DMS79 treated with DMSO at 0.1 percent for 48 hours (cell line): ENCODE data around the gene LHPP.
"Not testable (repeated sequence)": the region's sequence is repeated elsewhere in the genome, so short reads cannot be mapped to it uniquely, and the experiment has no call there.

Experiments used
- DNase-seq: peaks from one replicate; lab custom pipeline; 2025; lab: John Stamatoyannopoulos, UW

LHPP gene

GRCh38 chr10:124461642-124462347 is at the start of gene LHPP:
TSS of gene LHPP (plus strand) at chr10:124461823. CDS start at chr10:124461863, 40 bp downstream.
- peak; percentile 37 for DNase-seq

- no peak for DNase-seq
These were observed 47.5 kb upstream of the LHPP start for GRCh38 chr10:124414076-124414475.

- no peak for DNase-seq
These were observed 46.4 kb upstream of the LHPP start for GRCh38 chr10:124415210-124415609.

- no peak for DNase-seq
These were observed 44.9 kb upstream of the LHPP start for GRCh38 chr10:124416733-124417132.

GRCh38 chr10:124417895-124418725 is 43.5 kb upstream of the LHPP start:
- peak; percentile 9 for DNase-seq

- DNase-seq: peak; percentile 85
These were observed 42.7 kb upstream of the LHPP start, which contains the start of gene OAT for GRCh38 chr10:124418726-124419501. TSS of gene OAT (minus strand) at chr10:124418923. CDS start at chr10:124412171, 6,752 bp downstream.

- DNase-seq: no peak
These were observed 42.0 kb upstream of the LHPP start for GRCh38 chr10:124419635-124420034.

GRCh38 chr10:124420254-124420653 is 41.4 kb upstream of the LHPP start:
- no peak for DNase-seq

GRCh38 chr10:124422742-124423141 is 38.9 kb upstream of the LHPP start:
- no peak for DNase-seq

- DNase-seq: no peak
These were observed 37.8 kb upstream of the LHPP start for GRCh38 chr10:124423813-124424212.

- DNase-seq: no peak
These were observed 36.2 kb upstream of the LHPP start for GRCh38 chr10:124425227-124425962.

- no peak for DNase-seq
These were observed 33.3 kb upstream of the LHPP start for GRCh38 chr10:124428207-124428777.

GRCh38 chr10:124429576-124429975 is 32.0 kb upstream of the LHPP start:
- DNase-seq: no peak

- DNase-seq: no peak
These were observed 31.5 kb upstream of the LHPP start for GRCh38 chr10:124430077-124430476.

- no peak for DNase-seq
These were observed 28.2 kb upstream of the LHPP start for GRCh38 chr10:124433461-124433860.

- not testable (repeated sequence) for DNase-seq
These were observed 25.9 kb upstream of the LHPP start for GRCh38 chr10:124435683-124436082.

GRCh38 chr10:124436191-124436638 is 25.4 kb upstream of the LHPP start:
- no peak for DNase-seq

- DNase-seq: not testable (repeated sequence)
These were observed 19.9 kb upstream of the LHPP start for GRCh38 chr10:124441694-124442093.

- DNase-seq: no peak
These were observed 14.5 kb upstream of the LHPP start for GRCh38 chr10:124446830-124447750.
